UCSD-AML1 (cell line): Measurements from ENCODE around the gene ART5.
"Not testable (repeated sequence)": the region's sequence is repeated elsewhere in the genome, so short reads cannot be mapped to it uniquely, and the experiment has no call there.

Experiments
- DNase-seq: peaks from one replicate; lab custom pipeline; 2025; ENCODE audit not compliant: unreplicated experiment; lab: John Stamatoyannopoulos, UW

The ART5 gene

GRCh38 chr11:3659595-3660515 lies 18.1 kb upstream of the ART5 start:
- DNase-seq, result no peak

- DNase-seq, result no peak
Observed at GRCh38 chr11:3658252-3658651, 16.5 kb upstream of the ART5 start.

GRCh38 chr11:3657331-3657730 lies 15.5 kb upstream of the ART5 start:
- not testable (repeated sequence) for DNase-seq

GRCh38 chr11:3655547-3655946 lies 13.8 kb upstream of the ART5 start:
- DNase-seq, result no peak

GRCh38 chr11:3652514-3652913 lies 10.7 kb upstream of the ART5 start:
- DNase-seq, result not testable (repeated sequence)

GRCh38 chr11:3649374-3649773 lies 7.6 kb upstream of the ART5 start:
- DNase-seq, result not testable (repeated sequence)

GRCh38 chr11:3648843-3649242 lies 7.1 kb upstream of the ART5 start:
- not testable (repeated sequence) for DNase-seq

- DNase-seq, result no peak
Observed at GRCh38 chr11:3645552-3645951, 3.8 kb upstream of the ART5 start.

- no peak for DNase-seq
Observed at GRCh38 chr11:3644817-3645235, 3.0 kb upstream of the ART5 start, which contains the start of gene ART1. ART1 (plus strand) TSS chr11:3645128; CDS start chr11:3659214, 14,086 bp downstream.

GRCh38 chr11:3643102-3643546 lies 1.3 kb upstream of the ART5 start:
- not testable (repeated sequence) for DNase-seq

GRCh38 chr11:3642071-3642951 lies 519 bp upstream of the ART5 start:
- DNase-seq, result no peak

- no peak for DNase-seq
Observed at GRCh38 chr11:3641191-3641590, 601 bp downstream of the ART5 start.

GRCh38 chr11:3639841-3640240 lies 2.0 kb downstream of the ART5 start:
- DNase-seq, result no peak

- DNase-seq, result no peak
Observed at GRCh38 chr11:3638513-3638912, 3.3 kb downstream of the ART5 start.

GRCh38 chr11:3637201-3637600 lies 4.6 kb downstream of the ART5 start:
- no peak for DNase-seq

GRCh38 chr11:3635641-3636375 lies 6.0 kb downstream of the ART5 start:
- no peak for DNase-seq

GRCh38 chr11:3632070-3632660 lies 9.6 kb downstream of the ART5 start:
- no peak for DNase-seq

- no peak for DNase-seq
Observed at GRCh38 chr11:3631331-3631730, 10.5 kb downstream of the ART5 start.

- DNase-seq, result no peak
Observed at GRCh38 chr11:3627291-3627690, 14.5 kb downstream of the ART5 start.

GRCh38 chr11:3626250-3626960 lies 15.4 kb downstream of the ART5 start:
- DNase-seq, result peak; percentile 89
